ENCODE measurements around the gene MAMDC4.
"Not testable (repeated sequence)": the region's sequence is repeated elsewhere in the genome, so short reads cannot be mapped to it uniquely, and the experiment has no call there.

Gene MAMDC4

DNA sequence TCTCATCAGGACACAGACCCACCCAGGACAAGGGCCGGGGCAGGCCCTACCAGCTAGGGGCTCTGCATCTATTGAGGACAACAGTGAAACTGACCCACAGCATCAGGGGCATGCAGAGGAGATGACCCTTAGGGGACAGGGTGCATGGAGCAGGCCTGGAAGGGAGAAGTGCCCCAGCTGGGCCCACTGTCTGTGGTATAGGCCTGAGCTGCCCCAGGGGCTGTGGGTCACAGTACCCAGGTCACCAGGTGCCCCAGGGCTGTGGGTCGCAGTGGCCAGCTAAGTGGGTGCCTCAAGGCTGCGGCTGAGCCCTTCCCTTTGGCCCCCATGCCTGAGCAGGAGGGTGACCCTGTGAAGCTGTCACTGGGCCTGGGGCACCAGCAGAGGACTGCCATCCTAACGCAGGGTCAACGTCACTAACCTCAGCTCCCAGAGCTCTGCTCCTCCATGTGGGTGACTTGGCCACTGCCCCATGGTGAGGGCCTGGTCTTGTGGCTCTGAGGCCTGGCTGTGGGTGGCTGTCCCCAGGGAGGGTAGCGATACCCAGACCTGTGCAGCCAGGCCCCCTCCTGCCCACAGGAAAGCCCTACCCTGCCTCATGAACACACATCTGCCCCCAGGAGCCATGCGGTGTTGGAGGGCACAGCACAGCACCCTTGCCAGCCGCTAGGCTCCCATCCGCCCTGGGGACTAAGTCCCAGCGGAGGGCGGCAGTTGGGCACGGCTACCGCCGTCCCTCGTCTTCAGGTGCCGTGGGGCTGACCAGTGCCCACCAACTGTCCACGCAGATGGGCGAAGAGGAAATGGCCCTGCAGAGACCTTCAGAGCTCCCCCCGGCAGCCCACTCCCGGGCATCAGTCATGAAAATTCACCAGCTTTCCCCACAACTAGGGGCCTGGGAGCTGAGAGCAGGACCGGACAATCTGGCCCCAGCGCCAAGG lies 9.1 kb downstream of the MAMDC4 start:
- no peak for DNase-seq (ENCODE audit: low read depth, low spot score)

DNA sequence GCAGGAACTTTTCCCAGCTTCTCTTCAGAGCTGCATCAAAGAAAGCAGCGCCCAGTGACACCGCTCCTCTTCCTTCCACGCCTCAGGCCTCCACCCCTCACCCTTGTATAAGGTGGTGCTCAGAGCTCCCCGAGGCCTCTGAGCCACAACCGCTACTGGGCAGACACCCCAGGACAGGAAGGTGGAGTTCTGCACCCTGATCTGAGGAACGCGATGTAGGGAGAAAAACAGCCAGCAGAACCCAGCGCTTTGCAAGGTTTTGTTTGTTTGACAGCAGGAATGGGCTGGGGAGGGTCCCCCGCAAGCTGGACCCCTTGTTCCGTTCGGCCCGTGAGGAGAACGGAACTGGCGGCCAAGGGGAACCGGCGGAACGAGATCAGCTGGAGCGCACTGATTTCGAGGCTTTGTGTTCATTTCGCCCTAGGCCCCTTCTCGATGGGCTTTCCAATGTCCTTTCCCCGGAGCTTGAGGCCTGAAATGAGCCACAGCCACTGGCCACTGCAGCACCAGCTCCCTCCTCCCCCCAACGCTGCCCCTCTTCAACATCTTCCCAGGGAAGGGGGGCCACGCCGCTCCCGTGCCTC lies 9.8 kb downstream of the MAMDC4 start:
- no peak for DNase-seq (ENCODE audit: low read depth, low spot score)

DNA sequence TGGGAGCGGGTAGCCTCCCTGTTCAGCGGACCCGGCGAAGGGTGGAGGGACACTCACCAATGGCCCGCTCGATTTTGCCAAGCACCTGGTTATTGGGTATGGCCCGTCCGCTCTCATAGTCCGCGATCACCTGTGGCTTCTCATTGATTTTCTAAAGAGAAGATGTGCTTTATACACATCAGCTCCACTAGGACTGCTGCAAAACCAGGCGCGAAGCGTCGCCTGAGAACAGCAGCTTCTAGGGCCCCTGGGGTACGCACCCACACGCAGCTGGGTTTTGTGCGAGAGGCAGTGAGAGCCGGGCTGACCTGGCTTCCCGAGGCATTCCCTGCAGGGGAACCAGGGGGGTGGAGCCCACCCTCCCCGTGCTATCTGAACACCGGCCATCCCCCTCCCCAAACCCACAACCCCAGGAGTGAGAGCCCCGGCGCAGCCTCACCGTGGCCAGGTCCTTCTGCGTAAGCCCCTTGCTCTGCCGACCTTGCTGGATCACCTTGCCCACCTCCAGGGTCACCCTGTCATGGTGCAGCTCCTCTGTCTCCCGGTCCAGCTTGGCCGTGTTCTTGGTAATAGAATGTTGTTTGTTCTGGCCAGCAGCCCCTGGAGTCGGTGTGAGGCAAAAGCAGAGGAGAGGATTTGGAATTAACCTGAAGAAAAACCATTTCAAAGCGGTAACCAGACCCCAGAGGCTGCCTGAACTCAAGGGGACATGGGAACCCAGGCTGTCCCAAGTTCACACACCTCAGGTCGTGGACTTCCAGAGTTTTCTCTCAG lies 10.9 kb downstream of the MAMDC4 start:
- DNase-seq (ENCODE audit: low read depth, low spot score) = no peak

DNA sequence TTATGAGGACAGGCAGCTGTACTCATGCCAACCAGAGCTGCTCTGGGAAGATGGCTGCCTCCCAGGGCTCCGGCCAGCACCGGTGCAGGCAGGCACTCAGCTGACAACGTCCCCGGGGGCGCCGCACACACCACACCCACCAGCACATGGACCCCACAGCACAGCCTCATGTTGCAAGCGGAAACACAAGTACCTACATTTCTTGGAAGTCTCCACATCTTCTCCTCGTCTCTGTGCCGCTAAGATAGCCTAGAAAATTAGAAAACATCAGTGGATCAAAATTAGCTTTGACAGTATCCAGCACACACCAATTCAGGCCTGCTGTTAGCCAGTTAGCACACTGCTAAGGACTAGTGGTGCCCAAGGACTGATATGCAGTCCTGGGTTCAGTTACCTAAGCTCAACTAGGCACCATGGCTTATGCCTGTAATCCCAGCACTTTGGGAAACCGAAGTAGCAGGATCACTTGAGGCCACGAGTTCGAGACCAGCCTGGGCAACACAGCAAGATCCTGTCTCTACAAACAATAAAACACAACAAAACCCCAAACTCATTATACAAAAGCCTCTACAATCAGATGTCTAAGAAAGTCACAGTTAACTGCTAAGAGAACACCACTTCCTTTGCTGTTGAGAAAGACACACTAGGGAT lies 11.6 kb downstream of the MAMDC4 start:
- DNase-seq (ENCODE audit: low read depth, low spot score) = no peak

DNA sequence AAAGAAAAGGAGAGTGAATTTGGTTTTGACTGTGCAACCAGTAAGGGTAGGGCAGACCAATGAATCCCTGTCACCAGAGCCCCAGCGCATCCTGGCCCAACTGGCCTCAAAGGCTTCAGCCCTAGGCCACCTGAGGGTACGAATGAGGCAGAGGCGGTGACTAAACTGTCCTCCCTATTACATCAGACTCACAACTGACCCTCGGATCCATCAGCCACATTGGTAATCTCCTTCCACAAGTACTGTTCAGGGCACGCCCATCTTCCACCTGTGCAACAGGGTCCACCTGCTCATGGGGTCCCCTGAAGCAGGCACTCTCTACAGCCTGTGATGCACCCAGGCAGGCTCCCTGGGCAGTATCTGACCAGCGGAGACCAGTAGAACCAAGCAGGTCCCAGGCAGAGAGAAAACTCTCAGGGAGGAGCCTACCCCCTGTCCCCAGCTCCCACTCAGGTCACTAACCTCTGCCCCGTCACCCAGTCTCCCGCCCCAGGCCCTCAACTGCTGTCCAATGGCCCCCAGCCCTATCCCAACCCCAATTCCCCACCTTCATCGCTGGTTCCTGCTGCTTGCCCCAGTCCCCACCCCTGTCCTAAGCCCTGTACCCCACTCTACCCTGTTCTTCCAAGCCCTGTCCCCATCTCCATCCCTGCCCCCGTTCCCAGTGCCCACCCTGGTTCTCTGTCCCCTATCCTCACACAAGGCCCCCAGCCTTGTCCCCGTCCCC lies 13.1 kb downstream of the MAMDC4 start:
- DNase-seq (ENCODE audit: low read depth, low spot score) = no peak

DNA sequence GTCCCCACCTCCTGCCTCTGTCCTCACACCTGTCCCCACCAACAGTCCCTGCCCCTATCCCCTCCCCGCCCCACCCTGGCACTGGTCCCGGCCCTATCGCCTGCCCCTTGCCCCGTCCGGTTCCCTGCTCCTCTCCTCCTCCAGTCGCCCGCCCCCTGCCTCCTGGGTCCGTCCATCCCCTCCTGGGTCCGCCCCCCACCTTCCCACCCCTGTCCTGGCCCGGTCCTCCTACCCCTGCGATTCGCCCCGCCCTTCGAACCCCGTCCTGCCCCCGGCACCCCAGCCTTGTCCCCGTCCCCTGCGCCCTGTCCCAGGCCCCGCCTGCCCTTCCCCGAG lies 13.6 kb downstream of the MAMDC4 start:
- DNase-seq (ENCODE audit: low read depth, low spot score) = no peak

DNA sequence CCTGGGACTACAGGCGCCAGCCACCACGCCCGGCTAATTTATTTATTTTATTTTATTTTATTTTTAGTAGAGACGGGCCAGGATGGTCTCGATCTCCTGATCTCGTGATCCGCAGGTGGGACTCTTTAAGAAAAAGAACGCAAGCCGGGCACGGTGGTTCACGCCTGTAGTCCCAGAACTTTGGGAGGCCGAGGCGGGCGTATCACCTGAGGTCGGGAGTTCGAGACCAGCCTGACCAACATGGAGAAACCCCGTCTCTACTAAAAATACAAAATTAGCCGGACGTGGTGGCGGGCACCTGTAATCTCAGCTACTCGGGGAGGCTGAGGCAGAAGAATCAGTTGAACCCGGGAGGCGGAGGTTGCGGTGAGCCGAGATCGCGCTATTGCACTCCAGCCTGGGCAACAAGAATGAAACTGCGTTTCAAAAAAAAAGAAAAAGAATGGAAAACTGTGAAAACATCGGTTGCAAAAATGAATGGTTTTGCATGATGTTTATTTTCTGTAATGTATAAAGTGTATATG lies 14.8 kb downstream of the MAMDC4 start:
- not testable (repeated sequence) for DNase-seq (ENCODE audit: low read depth, low spot score)

DNA sequence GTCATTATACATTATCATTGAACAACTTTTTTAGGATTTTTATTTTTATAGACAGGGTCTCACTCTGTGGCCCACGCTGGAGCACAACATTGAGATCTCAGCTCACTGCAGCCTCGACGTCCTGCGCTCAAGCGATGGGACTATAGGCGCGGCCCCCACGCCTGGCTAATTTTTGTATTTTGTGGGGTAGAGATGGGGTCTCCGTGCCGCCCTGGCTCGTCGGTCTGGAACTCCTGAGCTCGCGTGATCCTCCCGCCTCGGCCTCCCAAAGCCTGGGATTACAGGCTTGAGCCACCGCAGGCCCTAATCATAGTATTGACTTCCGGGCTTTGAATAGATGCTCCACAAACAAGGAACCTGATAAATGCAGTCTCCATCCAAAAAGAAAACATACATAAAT lies 15.3 kb downstream of the MAMDC4 start:
- DNase-seq (ENCODE audit: low read depth, low spot score) = no peak

DNA sequence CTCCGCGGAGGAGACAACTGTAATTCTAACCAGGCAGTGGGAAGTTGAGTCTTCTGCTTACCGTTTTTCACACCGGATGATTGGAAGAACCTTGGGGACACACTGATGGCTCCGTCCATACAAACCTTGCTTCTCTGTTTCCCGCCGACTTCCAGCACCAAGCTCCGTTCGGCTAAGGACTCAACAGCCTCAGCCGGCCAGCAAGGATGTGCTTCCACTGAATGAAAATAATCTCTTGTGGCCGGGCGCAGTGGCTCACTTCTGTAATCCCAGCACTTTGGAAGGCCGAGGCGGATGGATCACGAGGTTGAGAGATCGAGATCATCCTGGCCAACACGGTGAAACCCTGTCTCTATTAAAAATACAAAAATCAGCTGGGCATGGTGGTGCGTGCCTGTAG lies 15.8 kb downstream of the MAMDC4 start:
- DNase-seq (ENCODE audit: low read depth, low spot score) = no peak

DNA sequence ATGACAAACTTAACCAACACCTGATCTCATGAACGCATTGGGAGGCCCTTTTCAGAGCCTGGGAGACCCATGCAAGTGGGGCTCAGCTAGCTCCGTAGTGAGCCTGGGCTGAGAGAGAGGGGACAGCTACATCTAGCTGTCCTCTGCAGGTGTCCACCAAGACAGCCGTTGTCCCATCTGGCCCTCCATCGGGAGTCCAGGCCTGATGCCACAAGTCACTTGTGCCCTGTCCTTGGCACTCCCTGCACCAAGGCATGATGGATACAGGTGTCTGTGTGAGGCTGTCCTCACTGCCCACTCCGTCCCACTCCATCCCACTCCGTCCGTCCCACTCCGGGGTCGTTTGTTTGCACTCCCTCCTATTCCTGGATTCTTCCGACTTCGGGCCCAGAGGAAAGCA lies 16.5 kb downstream of the MAMDC4 start:
- no peak for DNase-seq (ENCODE audit: low read depth, low spot score)

DNA sequence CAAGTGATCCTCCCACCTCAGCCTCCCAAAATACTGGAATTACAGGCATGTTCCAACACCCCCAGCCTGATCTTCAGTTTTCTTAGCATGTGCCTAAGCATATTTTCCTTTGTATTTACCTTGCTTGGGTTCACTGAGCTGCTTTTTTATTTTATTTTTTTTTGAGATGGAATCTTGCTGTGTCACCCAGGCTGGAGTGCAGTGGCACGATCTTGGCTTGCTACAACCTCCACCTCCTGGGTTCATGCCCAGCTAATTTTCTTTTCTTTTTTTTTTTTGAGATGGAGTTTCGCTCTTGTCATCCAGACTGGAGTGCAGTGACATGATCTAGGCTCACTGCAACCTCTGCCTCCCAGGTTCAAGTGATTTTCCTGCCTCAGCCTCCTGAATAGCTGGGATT lies 17.5 kb downstream of the MAMDC4 start:
- not testable (repeated sequence) for DNase-seq (ENCODE audit: low read depth, low spot score)

DNA sequence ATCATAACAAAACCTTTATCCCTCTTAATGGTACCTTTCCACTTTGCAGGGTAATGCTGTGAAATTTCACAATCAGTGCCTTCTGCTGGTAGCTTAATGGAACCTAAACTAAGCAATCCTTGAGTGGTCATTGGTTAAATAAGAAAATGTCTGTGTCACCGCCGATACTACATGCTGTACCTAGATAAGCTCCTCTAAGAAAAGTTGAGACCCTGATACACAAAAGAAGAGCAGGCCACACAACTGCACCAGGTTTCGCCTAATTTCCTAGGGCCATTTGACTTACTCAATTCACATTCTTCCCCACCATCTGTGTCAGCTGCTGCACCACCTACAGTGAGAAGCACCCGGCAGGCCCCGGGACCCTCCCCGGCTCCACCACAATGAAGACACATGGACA lies 23.0 kb downstream of the MAMDC4 start:
- DNase-seq (ENCODE audit: low read depth, low spot score) = no peak

DNA sequence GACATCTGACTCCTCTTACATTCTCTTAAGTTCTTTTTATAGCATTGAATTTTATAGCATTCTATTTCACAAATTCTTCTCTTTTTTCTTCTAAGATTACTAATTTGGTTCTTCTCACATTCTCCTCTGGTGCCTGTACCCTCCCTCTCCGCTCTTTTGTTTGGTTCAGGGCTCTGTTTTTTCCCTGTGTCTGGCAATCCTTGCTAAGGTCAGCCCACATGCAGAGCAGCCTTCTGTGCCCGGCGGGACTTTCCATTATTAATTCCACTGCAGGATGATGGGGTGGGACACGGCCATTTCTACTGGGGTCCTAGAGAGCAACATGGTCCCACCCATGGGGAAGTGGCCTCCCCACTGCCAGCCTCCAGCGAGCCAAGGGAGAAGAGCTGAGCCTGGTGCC lies 24.3 kb downstream of the MAMDC4 start:
- no peak for DNase-seq (ENCODE audit: low read depth, low spot score)

DNA sequence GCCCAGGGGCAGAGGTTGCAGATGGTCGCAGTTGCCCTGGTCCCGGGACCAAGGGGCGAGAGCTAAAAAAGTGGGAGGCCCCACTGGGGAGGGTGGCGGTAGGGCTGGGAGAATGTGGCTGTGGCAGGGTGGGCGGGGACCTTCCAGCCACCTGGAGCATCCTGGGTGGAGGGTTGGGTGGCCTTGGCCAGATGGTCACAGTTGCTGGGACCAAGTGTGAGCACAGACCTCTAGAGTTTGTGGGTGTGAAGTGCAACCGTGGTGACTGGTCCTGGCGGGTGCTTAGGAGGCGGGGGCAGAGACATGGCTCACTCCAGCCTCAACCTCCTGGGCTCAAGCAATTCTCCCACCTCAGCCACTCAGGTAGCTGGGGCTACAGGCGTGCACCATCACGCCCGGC lies 28.5 kb downstream of the MAMDC4 start:
- DNase-seq (ENCODE audit: low read depth, low spot score) = no peak

DNA sequence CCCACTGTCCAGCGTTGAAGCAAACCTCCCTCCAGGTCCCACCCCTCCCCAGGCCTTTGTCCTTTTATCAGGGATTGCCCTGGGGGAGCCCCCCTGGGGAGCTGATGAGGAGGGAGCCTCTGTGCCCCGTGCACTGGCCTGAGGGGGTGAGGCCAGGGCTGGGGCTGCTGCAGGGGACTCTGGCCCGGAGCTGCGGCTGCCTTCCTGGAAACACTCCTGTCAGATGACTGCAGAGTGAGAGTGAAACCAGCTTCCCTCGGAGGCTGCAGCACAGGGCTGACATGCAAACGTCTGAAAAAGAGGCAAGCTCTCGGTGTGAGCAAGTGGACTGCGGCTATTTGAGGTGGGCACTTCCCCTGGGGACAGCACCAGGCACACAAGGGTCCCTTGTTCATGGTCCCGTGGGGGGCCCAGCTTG lies 29.6 kb downstream of the MAMDC4 start:
- no peak for DNase-seq (ENCODE audit: low read depth, low spot score)

DNA sequence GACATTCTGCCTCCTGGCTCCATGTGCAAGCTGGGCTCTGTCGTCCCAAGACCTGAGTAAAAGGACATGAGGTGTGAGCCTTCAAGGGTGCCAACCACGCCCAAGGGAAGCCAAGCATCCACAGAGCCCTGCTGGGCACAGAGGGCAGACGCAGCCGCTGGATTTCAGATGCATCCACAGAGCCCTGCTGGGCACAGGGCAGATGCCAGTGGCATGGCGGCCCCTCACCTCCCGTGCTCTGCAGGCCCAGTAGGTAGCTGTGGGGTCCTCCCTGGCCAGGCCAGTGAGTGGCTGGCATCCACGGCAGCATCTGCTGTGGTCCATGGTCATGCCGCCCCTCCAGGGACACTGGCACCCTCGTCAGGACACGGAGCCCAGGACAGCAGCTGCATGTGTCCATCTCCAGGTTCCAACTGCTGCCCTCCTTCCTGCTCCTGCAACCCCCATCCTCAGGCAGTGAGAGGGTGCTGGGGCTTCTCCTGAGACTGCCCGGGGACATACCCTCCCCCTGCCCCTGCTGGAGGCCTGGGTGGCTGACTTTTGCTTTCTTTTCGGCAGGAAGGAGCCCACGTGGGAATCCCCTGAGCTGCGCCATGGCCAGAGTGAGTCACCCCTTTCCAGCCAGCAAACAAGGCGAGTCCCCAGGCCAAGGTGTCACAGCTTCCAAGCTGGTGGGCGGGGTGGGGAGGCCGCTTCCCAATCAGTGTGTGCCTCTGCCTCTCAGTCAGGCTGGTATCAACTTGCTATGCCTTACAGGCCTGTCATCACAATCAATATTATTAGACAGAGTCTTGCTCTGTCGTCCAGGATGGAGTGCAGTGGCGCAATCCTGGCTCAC lies 30.2 kb downstream of the MAMDC4 start:
- DNase-seq (ENCODE audit: low read depth, low spot score) = no peak

DNA sequence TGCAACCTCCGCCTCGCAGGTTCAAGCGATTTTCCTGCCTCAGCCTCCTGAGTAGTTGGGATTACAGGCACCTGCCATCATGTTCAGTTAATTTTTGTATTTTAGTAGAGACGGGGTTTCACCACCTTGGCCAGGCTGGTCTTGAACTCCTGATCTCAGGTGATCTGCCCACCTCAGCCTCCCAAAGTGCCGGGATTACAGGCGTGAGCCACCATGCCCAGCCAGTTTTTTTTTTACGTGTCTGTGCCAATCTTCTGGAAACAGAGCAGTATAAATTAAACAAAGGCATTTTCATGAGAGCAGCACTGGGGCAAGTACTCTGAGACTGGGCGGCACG lies 30.8 kb downstream of the MAMDC4 start:
- not testable (repeated sequence) for DNase-seq (ENCODE audit: low read depth, low spot score)

DNA sequence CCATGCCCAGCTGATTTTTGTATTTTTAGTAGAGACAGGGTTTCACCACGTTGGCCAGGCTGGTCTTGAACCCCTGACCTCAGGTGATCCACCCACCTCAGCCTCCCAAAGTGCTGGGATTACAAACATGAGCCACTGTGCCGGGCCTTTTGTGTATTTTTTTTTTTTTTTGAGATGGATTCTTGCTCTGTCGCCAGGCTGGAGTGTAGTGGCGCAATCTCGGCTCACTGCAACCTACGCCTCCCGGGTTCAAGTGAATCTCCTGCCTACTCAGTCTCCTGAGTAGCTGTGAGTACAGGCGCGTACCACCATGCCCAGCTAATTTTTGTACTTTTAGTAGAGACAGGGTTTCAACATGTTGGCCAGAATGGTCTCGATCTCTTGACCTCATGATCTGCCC lies 31.5 kb downstream of the MAMDC4 start:
- not testable (repeated sequence) for DNase-seq (ENCODE audit: low read depth, low spot score)

DNA sequence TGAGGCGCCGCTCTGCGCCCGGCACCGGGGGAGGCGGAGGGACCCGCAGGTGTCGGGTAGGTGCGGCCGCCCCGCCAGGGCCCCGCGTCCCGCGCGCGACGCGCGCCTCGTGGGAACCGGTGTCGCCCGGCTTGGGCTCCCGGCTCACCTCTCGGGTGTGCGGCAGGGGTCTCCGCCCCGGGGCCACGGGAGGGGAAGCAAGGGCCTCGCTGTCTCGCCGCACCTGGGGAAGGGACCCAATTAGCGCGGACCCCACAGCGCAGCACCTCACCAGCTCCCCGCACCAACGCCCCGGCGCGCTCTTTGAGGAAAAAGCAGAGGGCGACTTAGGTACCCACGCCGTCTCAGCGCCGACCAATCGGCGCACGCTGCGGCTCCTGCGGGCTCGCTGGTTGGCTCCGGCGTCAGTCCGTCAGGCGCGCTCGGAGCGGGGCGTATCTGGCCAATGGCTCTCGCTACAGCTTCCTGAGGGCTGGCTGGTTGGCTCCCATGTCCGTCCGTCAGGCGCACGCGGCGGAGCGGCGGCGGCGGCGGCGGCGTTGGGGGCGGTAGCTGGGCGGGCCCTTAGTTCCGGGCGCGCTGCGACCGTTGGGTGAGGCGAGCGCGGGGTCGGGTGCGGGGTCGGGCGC lies 33.9 kb downstream of the MAMDC4 start, which contains the start of gene TRAF2:
TRAF2 (plus strand) TSS at position 567 of the 629 bp plus-strand sequence. CDS start 12,225 bp downstream, outside the sequence.
- DNase-seq (ENCODE audit: low read depth, low spot score) = peak; percentile 100

Measured in brain pericyte (primary cell).